GM18499 (cell line): ENCODE measurements around the gene ANO1.

Experiments
- ATAC-seq: cut with Tn5 transposase; IDR thresholded peaks from one replicate; pipeline ENCODE4 v1.9.1; 2021; ENCODE audit warnings: moderate number of reproducible peaks; ENCODE audit not compliant: insufficient read depth, unreplicated experiment

ANO1 gene

DNA sequence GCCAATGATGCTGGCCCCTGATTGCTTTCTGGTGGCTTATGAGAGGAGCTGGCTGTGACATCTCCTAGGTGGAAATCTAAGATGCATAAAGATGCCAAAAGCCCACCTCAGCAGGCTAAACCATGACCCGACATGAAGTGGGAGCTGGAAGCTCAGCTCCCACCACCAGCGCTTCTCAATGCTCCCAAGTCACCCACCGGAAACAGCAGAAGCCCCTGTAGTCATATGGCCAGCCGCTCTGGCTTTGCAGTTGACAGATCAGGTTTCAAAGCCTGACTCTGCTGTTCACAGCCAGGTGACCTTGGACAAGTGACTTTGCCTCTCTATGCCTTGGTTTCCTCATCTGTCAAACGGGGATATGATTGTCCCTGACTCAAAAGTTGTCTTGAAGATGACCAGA lies 29.1 kb upstream of the ANO1 start:
- ATAC-seq = no peak

DNA sequence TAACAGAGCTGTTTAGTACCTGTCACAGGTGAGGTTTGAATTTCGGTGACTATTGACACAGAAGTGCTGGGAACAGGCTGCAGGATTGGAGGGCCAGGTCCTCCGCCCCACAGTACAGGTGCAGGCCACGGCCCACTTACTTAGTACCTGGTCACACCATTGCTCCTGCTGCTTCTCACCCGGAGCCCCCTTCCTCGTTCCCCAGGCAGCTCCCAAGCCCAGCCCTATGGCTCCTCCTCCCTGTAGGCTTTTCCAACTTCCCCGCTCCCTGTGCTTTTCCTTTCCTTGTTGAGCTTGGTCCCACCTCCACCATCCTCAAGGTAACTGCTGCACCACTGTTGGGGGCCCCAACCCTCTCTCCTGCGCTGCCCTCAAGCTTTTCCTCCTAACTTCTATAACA lies 27.9 kb upstream of the ANO1 start:
- ATAC-seq = no peak

- no peak for ATAC-seq
These were observed 24.1 kb upstream of the ANO1 start for GRCh38 chr11:70054004-70054403.

DNA sequence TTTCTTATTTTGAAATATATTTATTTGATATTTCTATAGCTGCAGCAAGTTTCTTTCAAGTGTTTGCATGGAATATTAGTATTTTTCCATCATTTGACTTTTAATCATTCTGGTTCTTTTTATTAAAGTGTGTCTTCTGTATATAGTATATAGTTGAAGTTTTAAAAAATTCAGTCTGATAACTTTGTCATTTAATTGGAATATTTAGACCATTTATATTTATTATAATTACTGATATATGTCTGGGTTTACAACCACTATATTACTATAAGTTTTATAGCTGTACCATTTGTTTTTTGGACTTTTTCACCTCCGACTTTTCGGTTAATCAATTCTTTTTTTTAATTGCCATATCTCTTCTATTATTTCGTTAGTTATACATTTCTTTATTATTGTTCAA lies 22.7 kb upstream of the ANO1 start:
- no peak for ATAC-seq

GRCh38 chr11:70057080-70057479 lies 21.0 kb upstream of the ANO1 start:
- no peak for ATAC-seq

DNA sequence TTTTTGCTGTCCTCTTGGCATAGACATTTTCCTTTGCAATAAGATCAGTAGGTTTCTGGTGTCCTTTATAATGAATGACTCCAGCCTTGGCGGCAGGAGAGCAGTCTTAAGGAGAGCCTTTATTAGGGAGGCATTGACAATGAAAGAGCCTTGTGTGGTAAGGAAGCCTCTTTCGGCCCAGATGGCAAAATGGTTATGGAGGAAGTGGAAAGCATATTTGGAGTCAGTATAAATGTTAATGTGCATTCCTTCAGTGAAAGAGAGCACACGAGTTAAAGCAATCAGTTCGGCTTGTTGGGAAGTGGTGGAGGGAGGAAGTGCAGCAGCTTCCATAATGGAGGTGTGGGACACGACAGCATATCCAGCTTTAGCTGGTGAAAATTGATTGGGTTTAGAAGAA lies 18.1 kb upstream of the ANO1 start:
- ATAC-seq = no peak

DNA sequence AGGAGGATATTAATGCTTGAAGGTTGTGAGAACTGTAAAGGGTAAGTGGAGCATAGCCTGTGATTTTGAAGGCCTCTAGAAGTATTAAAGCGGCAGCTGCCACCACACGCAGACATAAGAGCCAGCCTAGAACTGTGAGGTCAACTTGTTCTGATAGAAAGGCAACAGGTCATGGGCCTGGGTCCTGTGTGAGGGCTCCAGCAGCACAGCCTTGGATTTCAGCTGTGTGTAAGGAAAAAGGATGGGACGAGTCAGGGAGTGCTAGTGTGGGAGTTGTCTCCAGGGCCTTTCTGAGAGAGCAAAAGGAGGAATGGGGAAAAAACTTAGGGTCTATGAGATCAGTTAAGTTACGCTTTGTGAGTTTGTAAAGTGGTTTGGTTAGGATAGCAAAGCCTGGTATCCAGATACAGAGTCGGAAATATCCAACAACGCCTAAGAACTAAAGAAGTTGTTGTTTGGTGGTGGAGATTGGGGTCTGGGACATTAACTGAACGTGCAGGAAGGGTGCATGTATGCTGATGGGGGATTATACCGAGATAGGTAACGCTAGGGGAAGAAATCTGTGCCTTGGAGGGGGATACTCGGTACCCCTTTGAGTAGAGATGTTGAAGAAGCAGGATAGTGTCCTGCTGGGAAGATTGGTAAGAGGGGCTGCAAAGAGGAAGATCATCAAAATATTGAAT lies 17.4 kb upstream of the ANO1 start:
- no peak for ATAC-seq

DNA sequence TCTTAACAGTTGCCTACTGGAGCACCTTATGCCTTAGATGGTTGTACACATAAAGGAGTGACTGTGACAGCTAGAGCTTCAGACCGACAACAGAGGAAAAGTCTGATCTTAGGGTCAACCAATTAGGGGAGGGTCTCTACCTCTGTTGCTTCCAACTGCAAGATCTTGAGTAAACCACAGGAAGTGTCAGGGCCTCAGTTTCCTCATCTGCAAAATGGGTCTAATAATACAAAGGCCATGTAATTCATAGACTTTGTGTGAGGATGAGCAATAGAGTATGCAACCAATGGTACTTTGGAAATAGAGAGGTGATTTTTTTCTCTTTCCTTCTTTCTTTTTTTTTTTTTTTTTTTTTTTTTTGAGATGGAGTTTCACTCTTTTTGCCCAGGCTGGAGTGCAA lies 16.4 kb upstream of the ANO1 start:
- no peak for ATAC-seq

GRCh38 chr11:70063121-70063520 lies 15.0 kb upstream of the ANO1 start:
- no peak for ATAC-seq

- ATAC-seq = no peak
These were observed 14.6 kb upstream of the ANO1 start for GRCh38 chr11:70063555-70063954.

GRCh38 chr11:70064008-70064725 lies 13.9 kb upstream of the ANO1 start:
- no peak for ATAC-seq

DNA sequence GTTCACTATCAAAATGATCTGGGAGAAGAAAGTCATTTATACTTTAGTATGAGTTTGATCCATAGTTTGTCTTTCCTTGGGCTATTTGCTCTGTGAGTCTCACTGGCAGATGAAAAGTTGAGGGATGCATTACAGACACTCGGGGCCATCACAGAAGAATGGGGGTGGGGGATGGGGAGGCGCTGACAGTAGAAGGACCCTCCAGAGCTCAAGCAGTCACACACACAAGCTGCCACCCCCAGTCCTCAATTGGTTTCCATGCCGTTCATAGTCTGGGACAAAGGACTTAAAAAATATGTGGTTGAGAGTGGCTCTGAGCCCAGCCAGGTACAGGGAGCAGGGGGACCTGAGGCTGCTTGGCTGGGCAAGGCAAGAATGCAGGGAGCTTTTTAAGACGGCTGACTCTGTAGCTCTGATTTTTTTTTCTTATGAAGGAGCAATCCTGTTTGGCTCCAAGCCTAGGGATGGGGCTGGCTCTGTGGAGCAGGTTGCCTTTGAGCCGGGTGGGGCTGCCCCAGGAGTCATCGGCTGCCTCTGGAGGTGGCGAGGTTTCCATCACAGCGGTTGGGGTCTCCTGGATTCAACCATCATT lies 13.3 kb upstream of the ANO1 start:
- ATAC-seq = no peak

DNA sequence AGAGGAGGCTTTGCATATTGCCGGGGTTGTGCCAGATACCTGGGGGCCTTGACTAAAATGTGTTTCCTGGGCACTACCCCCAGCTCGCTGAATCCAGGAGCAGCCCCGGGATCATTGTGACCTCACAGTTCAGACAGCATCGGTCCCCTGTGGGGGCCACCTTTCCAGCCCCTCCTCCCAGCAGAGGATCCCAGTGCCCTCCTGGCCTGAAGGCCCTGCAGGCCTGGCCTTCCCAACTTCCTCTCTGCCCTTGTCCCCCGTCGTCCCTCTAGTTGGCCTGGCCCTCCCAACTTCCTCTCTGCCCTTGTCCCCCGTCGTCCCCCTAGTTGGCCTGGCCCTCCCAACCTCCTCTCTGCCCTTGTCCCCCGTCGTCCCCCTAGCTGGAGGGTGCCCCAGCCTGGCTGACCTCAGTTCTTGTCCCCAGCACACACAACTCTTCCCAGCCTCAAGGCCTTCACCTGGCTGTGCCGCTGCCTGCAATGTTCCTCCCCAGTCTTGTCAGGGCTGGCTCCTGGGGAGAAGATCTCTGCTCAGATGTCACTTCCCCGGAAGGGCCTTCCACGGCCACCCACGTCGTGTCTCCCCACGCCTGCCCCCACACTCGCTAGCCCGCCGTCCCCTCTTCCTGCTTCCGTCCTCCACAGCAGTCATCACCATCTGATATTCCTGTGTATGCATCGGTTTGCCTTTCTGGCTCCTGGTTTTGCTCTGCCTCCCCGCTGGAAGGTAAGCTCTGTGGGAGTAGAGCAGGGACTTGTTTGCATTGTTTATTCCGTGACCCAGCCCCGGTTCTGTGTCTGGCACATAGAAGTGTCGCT lies 12.6 kb upstream of the ANO1 start:
- no peak for ATAC-seq

DNA sequence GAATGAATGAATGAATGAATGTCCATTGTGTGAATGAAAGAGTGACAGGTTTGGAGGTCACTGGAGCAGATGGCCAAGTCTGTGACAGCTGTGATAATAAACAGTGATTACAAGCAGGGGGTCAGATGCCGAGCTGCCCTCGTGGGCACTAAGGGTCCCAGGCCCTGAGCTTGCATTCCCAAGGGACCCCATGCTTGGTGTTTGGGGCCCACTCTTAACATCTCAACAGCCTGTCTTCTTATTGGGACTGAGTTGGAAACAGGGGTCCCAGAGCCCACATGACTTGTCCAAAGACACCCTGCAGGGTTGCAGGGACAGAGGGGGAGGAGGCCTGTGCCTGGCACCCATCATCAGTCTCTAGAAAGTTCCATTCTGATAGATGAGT lies 12.0 kb upstream of the ANO1 start:
- no peak for ATAC-seq

GRCh38 chr11:70066628-70067027 lies 11.5 kb upstream of the ANO1 start:
- no peak for ATAC-seq

- no peak for ATAC-seq
These were observed 11.1 kb upstream of the ANO1 start for GRCh38 chr11:70067036-70067435.

GRCh38 chr11:70067591-70068341 lies 10.4 kb upstream of the ANO1 start:
- no peak for ATAC-seq

GRCh38 chr11:70068345-70068744 lies 9.8 kb upstream of the ANO1 start:
- ATAC-seq = no peak

DNA sequence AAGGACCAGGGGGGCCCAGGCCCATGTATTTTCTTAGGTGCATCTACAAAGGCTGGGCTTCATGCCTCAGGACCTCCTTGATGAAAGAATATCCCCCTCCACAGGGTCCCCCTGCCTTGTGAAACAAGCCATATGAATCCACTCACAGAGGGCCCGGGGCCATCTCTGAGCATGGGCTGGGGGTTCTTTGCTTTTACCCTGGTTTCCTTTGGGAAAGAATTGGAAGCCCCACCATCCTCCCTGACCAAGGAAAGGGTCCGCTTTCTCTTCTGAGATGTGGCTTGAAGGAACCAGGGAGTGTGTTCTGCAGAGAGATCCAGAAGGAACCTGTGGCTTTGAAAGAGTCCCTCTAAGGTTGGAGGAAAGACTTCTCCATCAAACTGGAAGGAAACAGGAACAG lies 9.2 kb upstream of the ANO1 start:
- no peak for ATAC-seq

DNA sequence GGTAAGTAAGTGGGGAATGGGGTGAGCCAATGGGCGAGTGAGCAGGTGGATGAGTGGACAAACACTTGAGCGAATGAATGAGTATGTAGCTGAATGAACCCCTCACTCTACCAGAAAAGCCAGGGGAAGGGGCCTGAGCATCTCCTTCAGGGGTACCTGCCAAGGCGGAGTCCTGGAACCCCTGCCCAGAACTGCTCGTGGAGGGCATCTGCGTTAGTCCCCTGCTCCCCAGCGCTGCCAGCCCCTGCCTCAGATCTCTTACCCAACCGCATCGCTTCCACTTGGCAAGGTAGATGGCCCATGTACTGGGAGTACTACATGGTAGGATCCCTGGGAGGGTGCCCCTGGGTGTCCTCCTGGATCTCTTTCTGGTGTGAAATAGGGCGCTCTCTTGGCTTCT lies 7.4 kb upstream of the ANO1 start:
- ATAC-seq = no peak
